Activated CD4-positive, alpha-beta T cell treated with anti-CD3 and anti-CD28 coated beads, Interleukin-2, amount 50 U/mL, for 16 hours (primary cell): ENCODE results near the gene HMCN2.

Experiments used
- DNase-seq: peaks from one replicate; pipeline ENCODE4 v3.0.0-alpha.2; 2020

The HMCN2 gene

DNA sequence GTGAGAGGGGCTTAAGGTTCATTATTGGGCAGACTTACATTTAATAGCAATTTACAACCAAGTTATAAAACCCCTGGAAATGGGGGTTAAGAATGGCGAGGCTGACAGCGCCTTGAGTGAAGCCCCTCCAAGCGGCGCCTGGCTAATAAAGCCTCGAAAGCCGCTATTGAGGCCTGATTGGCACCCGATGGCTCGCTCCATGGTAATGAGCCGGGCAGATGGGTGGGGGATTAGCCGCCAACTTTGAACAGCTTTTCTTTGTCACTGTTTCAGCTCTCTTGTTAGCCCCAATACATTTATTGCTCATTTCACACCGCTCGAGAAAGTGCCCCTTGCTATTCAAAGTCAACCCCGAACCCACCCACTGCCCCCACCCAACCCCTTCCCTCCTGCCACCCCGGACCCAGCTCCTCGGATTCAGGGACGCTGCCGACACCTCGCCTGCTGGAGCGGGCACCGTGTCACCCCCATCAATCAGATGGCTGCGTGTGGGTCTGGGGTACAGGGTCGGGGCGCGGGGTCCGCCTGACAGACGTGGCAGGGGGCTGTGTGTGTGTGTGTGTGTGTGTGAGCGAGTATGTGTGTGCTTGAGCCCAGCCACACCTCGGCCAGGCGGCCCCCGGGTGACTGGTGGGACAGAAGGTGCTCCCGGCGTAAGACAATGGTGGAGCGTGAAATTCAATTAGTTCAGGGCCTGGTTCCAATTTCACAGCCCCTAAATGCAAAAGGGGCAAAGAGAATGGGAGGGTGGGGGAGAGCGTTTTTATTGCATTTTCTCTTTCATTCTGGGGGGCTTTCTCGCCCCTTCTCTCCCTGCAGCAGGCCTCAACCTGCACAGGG is 213.4 kb downstream of the HMCN2 start:
- no peak for DNase-seq

DNA sequence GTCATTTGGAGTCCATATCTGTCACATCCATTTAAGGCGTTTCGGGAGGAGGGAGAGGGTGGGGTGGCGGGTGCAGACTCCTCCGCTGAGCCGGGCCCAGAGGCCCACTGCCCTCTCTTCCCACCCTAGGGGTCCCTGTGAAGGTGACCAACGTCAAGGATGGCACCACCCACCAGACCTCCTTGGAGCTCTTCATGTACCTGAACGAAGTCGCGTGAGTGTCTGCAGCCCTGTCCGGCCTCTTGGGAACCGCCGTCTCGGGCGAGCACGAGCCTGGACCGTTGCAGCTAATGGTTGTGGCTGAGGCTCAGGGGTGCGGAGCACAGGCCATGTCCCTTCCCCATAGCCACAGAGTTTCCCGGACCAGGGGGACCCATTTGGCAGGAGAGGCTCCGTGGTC is 214.0 kb downstream of the HMCN2 start:
- no peak for DNase-seq

DNA sequence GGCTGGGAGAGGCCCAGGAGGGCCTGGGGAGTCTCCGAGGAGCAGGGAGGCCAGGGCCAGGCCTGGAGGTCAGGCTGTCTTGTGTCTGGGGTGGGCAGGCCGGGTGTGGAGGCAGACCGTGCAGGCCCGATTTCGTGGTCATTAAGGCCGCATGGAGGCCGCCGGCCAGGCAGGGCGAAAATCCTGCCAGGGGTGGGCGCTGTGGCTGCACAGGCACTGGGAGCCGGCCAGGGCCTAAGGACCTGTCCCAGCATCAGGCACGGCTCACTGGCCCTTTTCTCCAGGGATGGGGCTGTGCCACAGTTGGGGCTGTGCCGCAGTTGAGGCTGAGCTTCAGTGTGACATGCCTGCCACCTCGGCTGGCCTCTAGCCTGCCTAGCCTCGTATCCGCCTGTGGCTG is 215.1 kb downstream of the HMCN2 start:
- DNase-seq, result no peak

DNA sequence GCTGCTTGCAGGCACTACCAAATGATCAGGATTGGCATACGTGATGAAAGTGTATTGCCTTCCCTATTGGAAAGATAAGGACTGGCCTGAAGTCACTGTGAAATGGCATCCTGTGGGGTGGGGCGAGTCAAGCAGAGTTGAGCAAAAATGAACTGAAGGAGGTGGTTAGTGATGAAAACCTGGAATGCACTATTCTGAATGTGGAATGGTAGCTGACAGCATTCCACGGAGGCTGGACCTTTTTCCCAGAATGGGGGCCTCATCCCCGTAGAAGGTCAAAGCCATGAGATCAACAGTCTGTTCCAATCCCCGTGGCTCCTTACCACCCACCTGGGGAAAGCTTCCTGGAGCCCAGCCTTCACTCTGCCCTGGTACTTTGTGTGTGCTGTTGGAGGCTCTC is 216.9 kb downstream of the HMCN2 start:
- no peak for DNase-seq

DNA sequence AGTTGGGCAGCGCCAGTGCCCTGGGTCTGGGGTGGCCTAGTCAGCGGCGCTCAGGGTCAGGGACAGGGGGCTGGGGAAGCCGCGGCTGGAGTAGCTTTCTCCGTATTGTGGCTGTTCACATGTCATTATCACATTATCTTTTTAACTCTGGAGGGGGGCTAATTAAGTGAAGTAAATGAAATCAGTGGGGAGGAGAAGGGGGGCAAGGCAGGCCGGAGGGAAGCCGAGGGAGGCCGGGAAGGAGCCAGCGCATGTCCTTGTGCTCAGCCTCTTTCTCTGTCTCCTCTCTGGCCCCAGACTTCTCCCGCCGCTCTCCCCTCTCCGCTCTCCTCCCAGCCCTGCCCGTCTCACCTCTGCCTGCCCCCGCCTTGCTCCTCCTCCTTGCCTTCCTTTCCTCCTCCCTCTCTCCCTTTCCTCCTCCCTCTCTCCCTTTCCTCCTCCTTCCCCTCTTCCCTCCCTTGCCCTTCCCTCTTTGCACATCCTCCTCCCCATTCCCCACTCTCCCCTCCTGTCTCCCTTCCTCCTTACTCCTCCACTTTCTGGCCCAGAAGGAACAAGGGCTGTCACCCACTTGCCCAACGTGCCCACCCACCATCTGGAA is 217.9 kb downstream of the HMCN2 start:
- no peak for DNase-seq
